ENCODE results near the gene MAPK1IP1L. TPM values are rescaled to one million over a fixed set of nuclear protein-coding genes. Genes with fewer than 3 reads are reported as not detected.

MAPK1IP1L gene
- total RNA-seq, 1 experiment from 2014 or later, result 74.8 TPM

GRCh38 chr14:55094292-55095157, 43.1 kb downstream of the MAPK1IP1L start:
- H3K4me3 ChIP-seq, result no peak overlapping the region
- DNase-seq (ENCODE audit: low read depth in 1 of 2, low spot score in 2 of 2), result peak; percentile 60 to 87
- H3K27ac ChIP-seq, result no peak overlapping the region
- H3K27me3 ChIP-seq (replicated peaks), result no peaks in the 10 kb centered on the region
- no peaks in the 10 kb centered on the region for H3K9me3 ChIP-seq (replicated peaks)
- H3K36me3 ChIP-seq, result no peaks in the 10 kb centered on the region
- H3K4me1 ChIP-seq (replicated peaks), result peaks cover 26% of the 10 kb centered on the region

- Histone ChIP-seq H3K4me1 (replicated peaks) (peaks cover 43% of the 10 kb centered on the region), H3K9me3 (replicated peaks) (no peaks in the 10 kb centered on the region), H3K27ac (no peak overlapping the region), H3K27me3 (replicated peaks) (no peaks in the 10 kb centered on the region), H3K36me3 (no peaks in the 10 kb centered on the region), H3K4me3 (no peak overlapping the region)
- DNase-seq (ENCODE audit: low read depth in 1 of 2, low spot score in 2 of 2), result no peak
These were observed 46.6 kb downstream of the MAPK1IP1L start for GRCh38 chr14:55097881-55098560.

DNA sequence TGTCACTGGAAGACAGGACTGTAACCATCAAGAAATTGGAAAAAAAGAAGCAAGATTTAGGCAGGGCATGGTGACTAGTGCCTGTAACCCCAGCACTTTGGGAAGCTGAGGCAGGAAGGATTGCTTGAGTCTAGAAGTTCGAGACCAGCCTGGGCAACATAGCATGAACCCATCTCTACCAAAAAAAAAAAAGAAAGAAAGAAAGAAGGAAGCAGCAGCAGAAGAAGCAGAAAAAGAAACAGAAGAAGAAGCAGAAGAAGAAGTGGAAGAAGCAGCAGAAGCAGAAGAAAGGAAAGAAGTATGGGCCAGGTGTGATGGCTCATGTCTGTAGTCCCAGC, 47.1 kb downstream of the MAPK1IP1L start:
- Histone ChIP-seq H3K4me1 (replicated peaks) (peaks cover 48% of the 10 kb centered on the region), H3K27me3 (replicated peaks) (no peaks in the 10 kb centered on the region), H3K36me3 (no peaks in the 10 kb centered on the region), H3K4me3 (no peak overlapping the region), H3K9me3 (replicated peaks) (no peaks in the 10 kb centered on the region), H3K27ac (no peak overlapping the region)
- DNase-seq (ENCODE audit: low read depth in 1 of 2, low spot score in 2 of 2), result no peak

DNA sequence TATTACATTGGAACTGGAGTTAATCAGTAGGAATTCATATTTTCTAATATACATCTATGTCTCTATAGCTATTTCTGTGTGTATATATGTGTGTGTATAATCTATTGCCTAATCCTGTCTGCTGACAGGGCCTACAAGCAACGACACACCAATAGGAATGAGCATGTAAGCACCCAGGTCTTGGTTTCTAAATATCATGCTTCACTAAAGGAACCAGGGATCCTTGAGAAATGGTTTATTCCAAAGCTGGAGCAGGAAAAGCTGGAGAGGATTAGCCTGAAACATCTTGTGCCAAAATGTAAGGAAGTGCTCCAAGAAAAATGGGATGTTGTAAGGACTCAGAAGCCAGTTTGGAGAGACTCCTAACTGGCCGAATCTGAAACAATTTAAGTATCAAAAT, 48.3 kb downstream of the MAPK1IP1L start:
- no peak for DNase-seq (ENCODE audit: low read depth in 1 of 2, low spot score in 2 of 2)
- H3K27ac ChIP-seq, result no peak overlapping the region
- peaks cover 52% of the 10 kb centered on the region for H3K4me1 ChIP-seq (replicated peaks)

DNA sequence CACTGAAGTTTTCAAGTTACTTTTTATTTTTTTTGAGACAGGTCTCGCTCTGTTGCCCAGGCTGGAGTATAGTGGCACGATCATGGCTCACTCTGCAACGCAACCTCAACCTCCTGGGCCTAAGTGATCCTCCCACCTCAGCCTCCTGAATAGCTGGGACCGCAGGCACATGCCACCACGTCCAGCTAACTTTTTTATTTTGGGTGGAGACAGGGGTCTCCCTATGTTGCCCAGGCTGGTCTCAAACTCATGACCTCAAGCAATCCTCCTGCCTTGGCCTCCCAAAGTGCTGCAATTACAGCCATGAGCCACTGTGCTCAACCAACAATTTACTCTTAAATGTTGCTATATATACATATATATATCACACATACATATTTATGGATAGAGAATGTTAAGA, 50.3 kb downstream of the MAPK1IP1L start:
- DNase-seq (ENCODE audit: low read depth in 1 of 2, low spot score in 2 of 2), result no peak
- Histone ChIP-seq H3K9me3 (replicated peaks) (peaks cover 8% of the 10 kb centered on the region; the same call in 1 of the 2 replicates), H3K27me3 (replicated peaks) (no peaks in the 10 kb centered on the region), H3K27ac (peak overlapping the region; percentile 96), H3K4me1 (replicated peaks) (peaks cover 56% of the 10 kb centered on the region), H3K36me3 (no peaks in the 10 kb centered on the region), H3K4me3 (no peak overlapping the region)

More for the DNA sequence above, 48.3 kb downstream of the MAPK1IP1L start:
- Histone ChIP-seq H3K27me3 (replicated peaks) (no peaks in the 10 kb centered on the region), H3K9me3 (replicated peaks) (peaks cover 7% of the 10 kb centered on the region; the same call in 1 of the 2 replicates), H3K4me3 (no peak overlapping the region), H3K36me3 (no peaks in the 10 kb centered on the region)

GRCh38 chr14:55102141-55102621, 50.7 kb downstream of the MAPK1IP1L start:
- peak; percentile 87 to 92 for DNase-seq (ENCODE audit: low read depth in 1 of 2, low spot score in 2 of 2)
- Histone ChIP-seq H3K9me3 (replicated peaks) (peaks cover 8% of the 10 kb centered on the region; the same call in 1 of the 2 replicates), H3K36me3 (no peaks in the 10 kb centered on the region), H3K27me3 (replicated peaks) (no peaks in the 10 kb centered on the region), H3K4me1 (replicated peaks) (peaks cover 61% of the 10 kb centered on the region), H3K4me3 (no peak overlapping the region), H3K27ac (peak overlapping the region; percentile 96)

DNA sequence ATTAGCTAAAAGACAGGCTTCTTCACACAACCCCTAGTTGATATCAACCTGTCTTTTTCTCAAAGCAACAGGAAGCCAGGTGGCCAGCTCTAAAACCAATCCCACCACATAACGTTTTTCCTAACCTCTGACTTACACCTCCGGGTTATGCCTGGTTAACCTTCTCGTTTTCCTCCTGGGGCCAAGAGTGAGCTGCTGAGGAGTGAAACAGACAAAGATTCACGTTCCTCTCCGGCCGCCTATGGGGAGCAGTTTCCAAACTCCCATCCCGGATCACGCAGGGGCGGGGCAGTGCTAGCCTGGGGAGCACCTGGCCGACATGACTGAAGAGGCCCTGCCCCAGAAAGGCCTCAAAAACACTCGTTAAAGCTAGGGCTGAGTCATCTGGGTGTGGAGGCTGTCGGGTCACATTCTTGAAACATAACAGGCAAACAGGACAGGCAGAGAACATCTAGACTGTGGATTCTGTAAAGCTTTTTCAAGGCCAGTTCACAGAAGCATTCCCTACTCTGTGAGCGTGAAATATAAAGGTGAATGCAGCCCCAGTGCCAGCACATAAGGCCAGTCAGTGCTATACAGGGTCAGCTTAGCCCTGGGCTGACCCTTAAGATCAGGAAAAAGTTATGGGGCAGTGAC, 51.7 kb downstream of the MAPK1IP1L start:
- peak overlapping the region; percentile 96 for H3K27ac ChIP-seq
- H3K4me3 ChIP-seq, result peak overlapping the region; percentile 9; the same call in 1 of the 2 replicates
- peak; percentile 88 to 89 for DNase-seq (ENCODE audit: low read depth in 1 of 2, low spot score in 2 of 2)
- no peaks in the 10 kb centered on the region for H3K36me3 ChIP-seq
- H3K9me3 ChIP-seq (replicated peaks), result peaks cover 8% of the 10 kb centered on the region; the same call in 1 of the 2 replicates
- peaks cover 67% of the 10 kb centered on the region for H3K4me1 ChIP-seq (replicated peaks)
- no peaks in the 10 kb centered on the region for H3K27me3 ChIP-seq (replicated peaks)

DNA sequence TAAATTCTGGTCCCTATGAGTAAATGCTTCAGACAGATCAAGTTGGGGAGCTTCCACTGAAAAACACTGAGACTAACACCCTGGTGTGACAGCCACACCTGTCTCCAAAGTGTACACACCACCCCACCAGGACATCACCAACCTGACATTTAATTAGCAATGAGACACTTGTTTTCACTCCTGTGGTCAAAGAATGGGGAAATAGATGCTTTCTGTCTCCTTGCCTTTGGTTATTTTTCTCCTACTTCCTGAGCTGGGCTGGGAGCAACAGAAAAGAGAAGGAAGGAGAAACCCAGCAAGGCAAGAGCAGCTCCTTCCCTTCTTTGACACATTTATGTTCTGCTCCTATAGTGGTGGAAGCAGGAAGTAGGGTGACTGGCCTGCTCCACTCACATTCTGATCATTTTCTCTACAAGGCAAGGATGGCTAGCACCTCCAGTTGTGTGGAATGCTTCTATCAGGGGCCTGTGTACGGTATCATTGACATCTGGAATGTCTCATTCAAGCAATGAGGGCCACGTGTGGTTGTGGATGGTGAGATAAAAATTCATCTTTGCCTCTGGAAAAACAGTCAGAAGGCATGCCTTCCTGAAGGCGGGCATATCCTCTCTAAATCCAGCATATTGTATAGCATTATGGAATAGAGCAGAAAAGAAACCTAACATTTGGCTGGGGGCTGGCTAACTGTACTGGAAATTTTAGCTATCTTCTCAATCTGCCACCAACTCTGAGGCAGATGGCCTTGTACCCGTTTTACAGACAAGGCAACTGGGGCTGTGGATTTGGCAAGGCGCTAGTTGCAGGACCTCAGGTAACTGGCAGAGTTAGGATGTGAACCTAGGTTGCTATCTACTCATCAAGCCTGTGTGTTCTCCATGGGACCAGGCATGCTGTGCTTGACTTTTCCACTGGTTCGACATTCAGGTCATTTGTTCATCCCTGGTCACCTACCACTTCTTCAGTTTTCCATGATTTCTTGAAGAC, 52.8 kb downstream of the MAPK1IP1L start:
- no peak overlapping the region for H3K4me3 ChIP-seq
- no peaks in the 10 kb centered on the region for H3K36me3 ChIP-seq
- peak overlapping the region; percentile 96 for H3K27ac ChIP-seq
- no peaks in the 10 kb centered on the region for H3K27me3 ChIP-seq (replicated peaks)
- DNase-seq (ENCODE audit: low read depth in 1 of 2, low spot score in 2 of 2), result no peak
- peaks cover 75% of the 10 kb centered on the region for H3K4me1 ChIP-seq (replicated peaks)
- peaks cover 8% of the 10 kb centered on the region; the same call in 1 of the 2 replicates for H3K9me3 ChIP-seq (replicated peaks)

DNA sequence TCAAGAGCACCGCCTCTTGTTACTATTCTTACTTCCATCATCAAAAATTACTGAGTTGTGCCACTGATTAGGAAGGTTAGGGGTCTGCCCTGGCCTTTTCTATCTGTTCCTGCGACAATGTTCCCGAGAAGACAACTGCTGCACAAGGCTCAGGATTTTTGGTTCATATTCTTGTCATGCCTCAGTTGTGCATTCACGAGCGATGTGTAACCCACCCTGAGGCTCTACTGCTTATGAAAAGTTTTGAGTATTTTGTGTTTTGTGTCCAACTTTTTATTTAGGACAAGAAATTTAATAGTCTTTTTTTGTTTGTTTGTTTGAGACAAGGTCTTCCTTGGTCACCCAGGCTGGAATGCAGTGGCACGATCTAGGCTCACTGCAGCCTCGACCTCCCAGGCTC, 54.5 kb downstream of the MAPK1IP1L start:
- DNase-seq (ENCODE audit: low read depth in 1 of 2, low spot score in 2 of 2), result no peak
- Histone ChIP-seq H3K27me3 (replicated peaks) (no peaks in the 10 kb centered on the region), H3K4me3 (no peak overlapping the region), H3K36me3 (no peaks in the 10 kb centered on the region), H3K27ac (peak overlapping the region; percentile 99; the same call in 1 of the 2 replicates), H3K9me3 (replicated peaks) (peaks cover 8% of the 10 kb centered on the region; the same call in 1 of the 2 replicates), H3K4me1 (replicated peaks) (peaks cover 73% of the 10 kb centered on the region)

DNA sequence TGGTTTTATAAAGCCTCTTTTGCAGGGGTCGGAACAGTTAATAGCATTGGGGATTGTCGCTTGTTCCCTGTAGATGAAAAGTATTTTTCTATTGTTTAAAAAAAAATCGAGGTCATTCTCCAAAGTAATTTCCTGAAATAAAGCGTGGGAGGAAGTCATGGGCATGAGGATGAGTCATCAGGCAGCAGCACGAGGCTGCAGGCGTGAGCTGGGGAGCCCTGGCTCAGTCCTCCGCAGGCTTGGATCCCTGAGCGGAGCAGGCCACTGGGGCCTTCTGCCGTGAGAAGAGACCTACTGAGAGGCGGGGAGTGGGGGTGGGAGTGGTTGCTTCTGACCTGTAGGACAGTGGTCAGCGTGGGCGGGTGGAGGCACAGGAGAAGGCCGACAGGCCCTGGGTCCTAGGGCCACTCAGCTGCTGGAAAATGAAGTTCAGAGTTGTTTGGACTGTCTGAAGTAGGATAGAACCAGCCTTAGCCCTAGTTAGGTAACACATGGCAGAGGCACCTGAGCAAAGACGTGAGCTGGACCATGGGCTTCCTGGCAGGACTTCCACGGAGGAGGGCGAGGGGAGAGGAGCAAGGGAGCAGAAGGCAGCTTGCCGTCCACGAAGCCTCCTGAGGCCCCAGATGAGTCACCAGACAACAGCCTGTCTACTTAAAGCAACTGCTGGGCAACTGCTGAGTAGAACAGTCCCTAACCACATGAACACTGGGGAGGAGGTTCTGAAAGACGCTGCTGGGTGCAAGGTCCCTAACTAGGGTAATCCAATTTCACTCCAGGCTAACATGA, 56.5 kb downstream of the MAPK1IP1L start:
- Histone ChIP-seq H3K4me3 (no peak overlapping the region), H3K27ac (peak overlapping the region; percentile 99), H3K9me3 (replicated peaks) (peaks cover 8% of the 10 kb centered on the region; the same call in 1 of the 2 replicates), H3K27me3 (replicated peaks) (no peaks in the 10 kb centered on the region), H3K4me1 (replicated peaks) (peaks cover 54% of the 10 kb centered on the region), H3K36me3 (no peaks in the 10 kb centered on the region)
- peak; percentile 90 to 93 for DNase-seq (ENCODE audit: low read depth in 1 of 2, low spot score in 2 of 2)

DNA sequence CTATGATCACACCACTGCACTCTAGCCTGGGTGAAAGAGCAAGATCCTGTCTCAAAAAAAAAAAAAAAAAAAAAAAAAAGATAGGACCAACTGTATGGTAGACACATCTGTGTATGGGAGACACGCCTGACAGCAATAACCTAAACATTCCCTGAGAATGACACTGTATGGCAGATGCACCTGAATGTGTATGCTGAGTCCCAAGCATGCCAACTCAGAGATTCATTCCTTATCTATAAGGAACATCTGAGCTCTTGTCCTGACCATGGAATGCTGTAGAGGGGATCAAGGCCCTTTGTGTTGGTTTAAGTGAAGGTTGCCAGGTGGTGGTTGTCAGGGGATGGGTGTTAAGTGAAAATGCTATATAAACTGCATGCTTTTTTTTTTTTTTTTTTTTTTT, 58.4 kb downstream of the MAPK1IP1L start:
- no peak overlapping the region for H3K4me3 ChIP-seq
- H3K9me3 ChIP-seq (replicated peaks), result no peaks in the 10 kb centered on the region
- H3K4me1 ChIP-seq (replicated peaks), result peaks cover 37% of the 10 kb centered on the region
- DNase-seq (ENCODE audit: low read depth in 1 of 2, low spot score in 2 of 2), result no peak
- no peaks in the 10 kb centered on the region for H3K36me3 ChIP-seq
- no peaks in the 10 kb centered on the region for H3K27me3 ChIP-seq (replicated peaks)
- H3K27ac ChIP-seq, result no peak overlapping the region

GRCh38 chr14:55111122-55111708, 59.8 kb downstream of the MAPK1IP1L start:
- H3K4me1 ChIP-seq (replicated peaks), result peaks cover 30% of the 10 kb centered on the region
- no peak overlapping the region for H3K4me3 ChIP-seq
- H3K27ac ChIP-seq, result no peak overlapping the region
- no peak for DNase-seq (ENCODE audit: low read depth in 1 of 2, low spot score in 2 of 2)
- H3K9me3 ChIP-seq (replicated peaks), result no peaks in the 10 kb centered on the region
- H3K27me3 ChIP-seq (replicated peaks), result no peaks in the 10 kb centered on the region
- no peaks in the 10 kb centered on the region for H3K36me3 ChIP-seq
